HepG2 (cell line): ENCODE results near the gene NAIF1. TPM values are rescaled to one million over a fixed set of nuclear protein-coding genes. Genes with fewer than 3 reads are reported as not detected.

Source experiments
- CCDC6 ChIP-seq: sonication (generic); formaldehyde crosslinking; IDR thresholded peaks from 2 replicates; pipeline ENCODE4 v1.8.1; 2022; ENCODE audit warnings: mild to moderate bottlenecking, missing genetic modification reagents, moderate library complexity
- KDM4B ChIP-seq: sonication (generic); formaldehyde crosslinking; IDR thresholded peaks from 2 replicates; pipeline ENCODE4 v1.4.0; 2020; ENCODE audit warnings: missing genetic modification reagents
- MYPOP ChIP-seq: sonication (generic); formaldehyde crosslinking; IDR thresholded peaks from 2 replicates; pipeline ENCODE4 v1.8.1; 2023; ENCODE audit warnings: mild to moderate bottlenecking, moderate library complexity, missing genetic modification reagents
- NR3C1 ChIP-seq: sonication (generic); formaldehyde crosslinking; IDR thresholded peaks from 2 replicates; pipeline ENCODE4 v1.4.0; 2020; ENCODE audit warnings: missing genetic modification reagents
- ZBTB40 ChIP-seq, 2 experiments: fragments of 450-650 bp in 1 of 2; sonication (generic) in 1 of 2; formaldehyde crosslinking in 1 of 2; IDR thresholded peaks; 2 replicates each; pipeline versions ENCODE4 v1.6.1 to v1.8.0; 2016 to 2022; ENCODE audit warnings: antibody characterized with exemption in 1 of 2, mild to moderate bottlenecking in 1 of 2, missing genetic modification reagents in 1 of 2
- ZFX ChIP-seq: sonication (generic); formaldehyde crosslinking; IDR thresholded peaks from 2 replicates; pipeline ENCODE4 v1.4.0; 2020; ENCODE audit warnings: mild to moderate bottlenecking, low read depth, missing genetic modification reagents, moderate library complexity
- ZFYVE20 ChIP-seq: sonication (generic); formaldehyde crosslinking; IDR thresholded peaks from 2 replicates; pipeline ENCODE4 v1.8.0; 2023; ENCODE audit warnings: low read depth, mild to moderate bottlenecking, moderate library complexity, missing genetic modification reagents, borderline replicate concordance
- ZMYM2 ChIP-seq: sonication (generic); formaldehyde crosslinking; IDR thresholded peaks from 2 replicates; pipeline ENCODE4 v1.8.0; 2022; ENCODE audit warnings: mild to moderate bottlenecking, missing genetic modification reagents
- ZNF256 ChIP-seq: sonication (generic); formaldehyde crosslinking; conservative IDR thresholded peaks from 2 replicates; pipeline ENCODE4 v1.4.0; 2020; ENCODE audit warnings: missing genetic modification reagents
- ZNF264 ChIP-seq: sonication (generic); formaldehyde crosslinking; IDR thresholded peaks from 2 replicates; pipeline ENCODE4 v1.4.0; 2020; ENCODE audit warnings: missing genetic modification reagents
- ZNF777 ChIP-seq: sonication (generic); formaldehyde crosslinking; IDR thresholded peaks from 2 replicates; pipeline ENCODE4 v1.4.0; 2020; ENCODE audit warnings: missing genetic modification reagents
- polyA plus RNA-seq, 8 experiments: library from polyadenylated mRNA; depleted of rRNA in 3 of 8; stranded (reverse) in 7 of 8; unstranded in 1 of 8; fragments of >200 nt; fragmentation: Illumina TruSeq in 4 of 8; extraction: Trizol in 4 of 8; gene quantifications; 2 replicates each; pipeline versions ENCODE4 v1.2.1 to v1.2.3, GENCODE V29; 2011 to 2016; ENCODE audit warnings: low read depth in 4 of 8, missing spikeins in 1 of 8, mixed read lengths in 1 of 8; ENCODE audit not compliant: insufficient read depth in 1 of 8
- total RNA-seq, 5 experiments: library from RNA; depleted of rRNA; stranded (reverse); fragments of >200 nt; fragmentation: Illumina TruSeq; extraction: Trizol; gene quantifications; 2 replicates each; pipeline ENCODE4 v1.2.3, GENCODE V29; 2016; ENCODE audit warnings: low read depth in 1 of 5
- TF ChIP-seq, protein P1 (sequence below): sonication (generic); formaldehyde crosslinking; IDR thresholded peaks from 2 replicates; pipeline ENCODE4 v1.4.0; 2020; ENCODE audit warnings: low read depth, mild to moderate bottlenecking, missing genetic modification reagents
- TF ChIP-seq, protein P2 (sequence below): sonication (generic); IDR thresholded peaks from 2 replicates; pipeline ENCODE4 v1.6.1; 2016; ENCODE audit warnings: low read depth, borderline replicate concordance

NAIF1 gene
- total and polyA plus RNA-seq, 2 of the 13 experiments (the other 11 are each of a cell fraction or from before 2014, with no cell fraction given) = 6.0 to 6.9 TPM

DNA sequence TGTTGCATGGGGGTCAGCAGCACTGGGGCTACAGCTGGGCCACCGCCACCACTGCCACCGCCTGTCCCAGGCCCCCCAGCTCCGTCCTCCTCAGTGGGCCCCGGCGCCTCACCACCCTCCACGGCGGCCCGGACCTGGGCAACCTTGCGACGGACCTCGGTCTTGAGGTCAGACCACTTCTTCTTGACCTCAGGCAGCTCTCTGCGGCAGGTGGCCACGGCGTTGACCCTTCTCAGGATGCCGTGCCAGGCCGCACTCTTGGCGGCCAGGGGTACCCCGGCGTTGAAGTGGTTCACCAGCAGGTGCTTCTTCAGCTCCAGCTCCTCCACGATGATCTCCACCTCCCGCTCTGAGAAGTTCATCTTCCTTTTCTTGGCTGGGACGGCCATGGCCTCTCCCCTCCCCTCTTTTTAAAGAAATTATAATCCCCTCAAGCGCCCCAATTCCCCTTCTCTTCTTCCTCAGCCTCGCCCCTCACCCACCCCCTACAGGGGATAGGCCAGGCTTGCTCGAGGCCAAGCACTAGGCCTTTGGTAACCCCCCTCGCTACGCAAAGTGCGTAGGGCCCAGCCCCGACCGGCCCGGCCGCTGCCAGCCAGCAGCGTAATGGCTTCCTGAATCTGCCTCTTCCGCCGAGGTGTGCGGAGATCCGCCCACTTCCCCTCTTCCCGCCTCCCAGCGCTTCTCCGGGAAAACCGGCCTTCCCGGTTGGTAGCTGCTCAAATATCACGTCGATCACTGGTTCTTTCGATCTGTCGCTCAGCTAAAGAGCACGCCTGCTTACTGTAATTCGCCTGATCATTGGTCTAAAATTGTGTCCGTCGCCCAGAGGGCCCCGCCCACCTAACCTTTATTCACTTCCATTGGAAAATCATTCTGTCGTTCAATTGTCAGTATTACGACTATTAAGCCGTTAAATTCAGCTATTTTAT, at the start of gene NAIF1 (continued):
- no peak for TF ChIP-seq ZBTB40 (IDR thresholded peaks at IDR 0.05)
- TF ChIP-seq ZBTB40 (CRISPR knock-in tag; IDR thresholded peaks at IDR 0.05) = 0 out of 2 replicates have a peak, but pooled peaks have one; percentile 27
- TF ChIP-seq CCDC6 (CRISPR knock-in tag) = no peak; the same call in 1 of the 2 replicates
- TF ChIP-seq, protein P1, sequence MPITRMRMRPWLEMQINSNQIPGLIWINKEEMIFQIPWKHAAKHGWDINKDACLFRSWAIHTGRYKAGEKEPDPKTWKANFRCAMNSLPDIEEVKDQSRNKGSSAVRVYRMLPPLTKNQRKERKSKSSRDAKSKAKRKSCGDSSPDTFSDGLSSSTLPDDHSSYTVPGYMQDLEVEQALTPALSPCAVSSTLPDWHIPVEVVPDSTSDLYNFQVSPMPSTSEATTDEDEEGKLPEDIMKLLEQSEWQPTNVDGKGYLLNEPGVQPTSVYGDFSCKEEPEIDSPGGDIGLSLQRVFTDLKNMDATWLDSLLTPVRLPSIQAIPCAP (CRISPR knock-in tag) = no peak
- TF ChIP-seq, protein P2, sequence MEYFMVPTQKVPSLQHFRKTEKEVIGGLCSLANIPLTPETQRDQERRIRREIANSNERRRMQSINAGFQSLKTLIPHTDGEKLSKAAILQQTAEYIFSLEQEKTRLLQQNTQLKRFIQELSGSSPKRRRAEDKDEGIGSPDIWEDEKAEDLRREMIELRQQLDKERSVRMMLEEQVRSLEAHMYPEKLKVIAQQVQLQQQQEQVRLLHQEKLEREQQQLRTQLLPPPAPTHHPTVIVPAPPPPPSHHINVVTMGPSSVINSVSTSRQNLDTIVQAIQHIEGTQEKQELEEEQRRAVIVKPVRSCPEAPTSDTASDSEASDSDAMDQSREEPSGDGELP = no peak
- TF ChIP-seq ZNF264 (CRISPR knock-in tag) = peak; percentile 10; the same call in 1 of the 2 replicates
- 0 out of 2 replicates have a peak, but pooled peaks have one; percentile 3 for TF ChIP-seq ZFYVE20
- TF ChIP-seq NR3C1 (CRISPR knock-in tag) = no peak
- TF ChIP-seq MYPOP (CRISPR knock-in tag) = no peak
- TF ChIP-seq ZNF256 (CRISPR knock-in tag) = no peak
- peak; percentile 97 for TF ChIP-seq ZFX (CRISPR knock-in tag)
- no peak for TF ChIP-seq KDM4B (CRISPR knock-in tag)
- TF ChIP-seq ZNF777 = 0 out of 2 replicates have a peak, but pooled peaks have one; percentile 17
- TF ChIP-seq ZMYM2 (CRISPR knock-in tag) = no peak
